ENCODE results near the gene STK10.

The STK10 gene

DNA sequence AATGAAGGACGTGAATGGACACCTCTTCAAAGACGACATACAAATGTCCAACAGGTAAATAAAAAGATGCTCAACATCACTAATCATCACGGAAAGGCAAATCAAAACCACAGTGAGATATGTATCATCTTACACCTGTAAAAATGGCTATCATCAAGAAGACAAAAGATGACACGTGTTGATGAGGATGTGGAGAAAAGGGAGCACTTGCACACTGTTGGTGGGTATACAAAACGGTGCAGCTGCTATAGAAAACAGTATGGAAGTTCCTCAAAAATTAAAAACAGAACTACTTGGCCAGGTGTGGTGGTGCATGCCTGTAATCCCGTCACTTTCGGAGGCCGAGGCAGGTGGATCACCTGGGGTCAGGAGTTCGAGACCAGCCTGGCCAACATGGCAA lies 47.9 kb downstream of the STK10 start:
- TF ChIP-seq CREB5 (CRISPR knock-in tag; IDR thresholded peaks at IDR 0.05; ENCODE audit: low read depth) (no peak), ZFP3 (CRISPR knock-in tag; IDR thresholded peaks at IDR 0.05) (no peak), SNAI2 (CRISPR knock-in tag; IDR thresholded peaks at IDR 0.05) (no peak), TOX (CRISPR knock-in tag; IDR thresholded peaks at IDR 0.05; ENCODE audit: borderline replicate concordance) (no peak), BACH2 (CRISPR knock-in tag; IDR thresholded peaks at IDR 0.05; ENCODE audit: borderline replicate concordance) (no peak), ARNTL (CRISPR knock-in tag; IDR thresholded peaks at IDR 0.05; ENCODE audit: borderline replicate concordance, low read depth) (no peak), ZC3H10 (CRISPR knock-in tag; IDR thresholded peaks at IDR 0.05) (no peak), ZNF8 (CRISPR knock-in tag; IDR thresholded peaks at IDR 0.05) (no peak), GLIS3 (CRISPR knock-in tag; IDR thresholded peaks at IDR 0.05) (no peak), OSR1 (CRISPR knock-in tag; IDR thresholded peaks at IDR 0.05) (no peak), RARB (CRISPR knock-in tag; IDR thresholded peaks at IDR 0.05) (no peak), ZFP30 (CRISPR knock-in tag; IDR thresholded peaks at IDR 0.05) (no peak), ZNF70 (CRISPR knock-in tag; IDR thresholded peaks at IDR 0.05) (no peak), ZNF565 (CRISPR knock-in tag; conservative IDR thresholded peaks at IDR 0.05; ENCODE audit: low read depth) (no peak)
- TF ChIP-seq, protein P1, sequence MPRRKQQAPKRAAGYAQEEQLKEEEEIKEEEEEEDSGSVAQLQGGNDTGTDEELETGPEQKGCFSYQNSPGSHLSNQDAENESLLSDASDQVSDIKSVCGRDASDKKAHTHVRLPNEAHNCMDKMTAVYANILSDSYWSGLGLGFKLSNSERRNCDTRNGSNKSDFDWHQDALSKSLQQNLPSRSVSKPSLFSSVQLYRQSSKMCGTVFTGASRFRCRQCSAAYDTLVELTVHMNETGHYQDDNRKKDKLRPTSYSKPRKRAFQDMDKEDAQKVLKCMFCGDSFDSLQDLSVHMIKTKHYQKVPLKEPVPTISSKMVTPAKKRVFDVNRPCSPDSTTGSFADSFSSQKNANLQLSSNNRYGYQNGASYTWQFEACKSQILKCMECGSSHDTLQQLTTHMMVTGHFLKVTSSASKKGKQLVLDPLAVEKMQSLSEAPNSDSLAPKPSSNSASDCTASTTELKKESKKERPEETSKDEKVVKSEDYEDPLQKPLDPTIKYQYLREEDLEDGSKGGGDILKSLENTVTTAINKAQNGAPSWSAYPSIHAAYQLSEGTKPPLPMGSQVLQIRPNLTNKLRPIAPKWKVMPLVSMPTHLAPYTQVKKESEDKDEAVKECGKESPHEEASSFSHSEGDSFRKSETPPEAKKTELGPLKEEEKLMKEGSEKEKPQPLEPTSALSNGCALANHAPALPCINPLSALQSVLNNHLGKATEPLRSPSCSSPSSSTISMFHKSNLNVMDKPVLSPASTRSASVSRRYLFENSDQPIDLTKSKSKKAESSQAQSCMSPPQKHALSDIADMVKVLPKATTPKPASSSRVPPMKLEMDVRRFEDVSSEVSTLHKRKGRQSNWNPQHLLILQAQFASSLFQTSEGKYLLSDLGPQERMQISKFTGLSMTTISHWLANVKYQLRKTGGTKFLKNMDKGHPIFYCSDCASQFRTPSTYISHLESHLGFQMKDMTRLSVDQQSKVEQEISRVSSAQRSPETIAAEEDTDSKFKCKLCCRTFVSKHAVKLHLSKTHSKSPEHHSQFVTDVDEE (CRISPR knock-in tag; IDR thresholded peaks at IDR 0.05), result no peak
- TF ChIP-seq, protein P2, sequence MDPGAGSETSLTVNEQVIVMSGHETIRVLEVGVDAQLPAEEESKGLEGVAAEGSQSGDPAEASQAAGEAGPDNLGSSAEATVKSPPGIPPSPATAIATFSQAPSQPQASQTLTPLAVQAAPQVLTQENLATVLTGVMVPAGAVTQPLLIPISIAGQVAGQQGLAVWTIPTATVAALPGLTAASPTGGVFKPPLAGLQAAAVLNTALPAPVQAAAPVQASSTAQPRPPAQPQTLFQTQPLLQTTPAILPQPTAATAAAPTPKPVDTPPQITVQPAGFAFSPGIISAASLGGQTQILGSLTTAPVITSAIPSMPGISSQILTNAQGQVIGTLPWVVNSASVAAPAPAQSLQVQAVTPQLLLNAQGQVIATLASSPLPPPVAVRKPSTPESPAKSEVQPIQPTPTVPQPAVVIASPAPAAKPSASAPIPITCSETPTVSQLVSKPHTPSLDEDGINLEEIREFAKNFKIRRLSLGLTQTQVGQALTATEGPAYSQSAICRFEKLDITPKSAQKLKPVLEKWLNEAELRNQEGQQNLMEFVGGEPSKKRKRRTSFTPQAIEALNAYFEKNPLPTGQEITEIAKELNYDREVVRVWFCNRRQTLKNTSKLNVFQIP (CRISPR knock-in tag; IDR thresholded peaks at IDR 0.05; ENCODE audit: borderline replicate concordance, low read depth), result no peak

DNA sequence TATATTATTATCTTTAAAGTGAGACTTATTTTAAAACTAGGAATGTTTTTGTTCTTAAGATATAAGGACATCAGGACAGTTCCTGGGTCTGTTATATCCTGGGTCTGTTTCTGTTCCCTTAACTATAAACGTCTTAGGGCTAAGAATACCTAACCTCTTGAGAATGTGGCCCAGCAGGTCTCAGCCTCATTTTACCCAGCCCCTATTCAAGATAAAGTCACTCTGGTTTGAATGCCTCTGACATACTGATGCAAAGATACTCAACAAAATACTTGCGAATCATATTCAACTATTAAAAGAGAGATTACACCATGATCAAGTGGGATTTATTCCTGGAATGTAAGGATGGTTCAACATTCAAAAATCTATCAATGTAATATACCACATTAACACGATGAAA lies 51.0 kb downstream of the STK10 start:
- TF ChIP-seq RARB (CRISPR knock-in tag; IDR thresholded peaks at IDR 0.05), result no peak
- TF ChIP-seq OSR1 (CRISPR knock-in tag; IDR thresholded peaks at IDR 0.05), result no peak
- no peak for TF ChIP-seq ESRRG (CRISPR knock-in tag; IDR thresholded peaks at IDR 0.05)
- no peak for ATAC-seq

More for the DNA sequence above, 47.9 kb downstream of the STK10 start:
- ATAC-seq, result no peak

- ATAC-seq, result no peak; the same call in 2 of the 3 replicates
- TF ChIP-seq ZNF70 (CRISPR knock-in tag; IDR thresholded peaks at IDR 0.05) (no peak), ZNF565 (CRISPR knock-in tag; conservative IDR thresholded peaks at IDR 0.05; ENCODE audit: low read depth) (no peak), ZNF8 (CRISPR knock-in tag; IDR thresholded peaks at IDR 0.05) (no peak), ZFP30 (CRISPR knock-in tag; IDR thresholded peaks at IDR 0.05) (no peak), PATZ1 (CRISPR knock-in tag; IDR thresholded peaks at IDR 0.05; ENCODE audit: borderline replicate concordance) (no peak), ARNTL (CRISPR knock-in tag; IDR thresholded peaks at IDR 0.05; ENCODE audit: borderline replicate concordance, low read depth) (no peak)
Observed at GRCh38 chr5:172133359-172134029, 54.5 kb downstream of the STK10 start.

GRCh38 chr5:172131690-172132089 lies 56.3 kb downstream of the STK10 start:
- no peak for TF ChIP-seq TCF4 (CRISPR knock-in tag; IDR thresholded peaks at IDR 0.05; ENCODE audit: borderline replicate concordance)
- no peak for TF ChIP-seq ZNF565 (CRISPR knock-in tag; conservative IDR thresholded peaks at IDR 0.05; ENCODE audit: low read depth)
- no peak for TF ChIP-seq ZFP30 (CRISPR knock-in tag; IDR thresholded peaks at IDR 0.05)
- TF ChIP-seq OSR1 (CRISPR knock-in tag; IDR thresholded peaks at IDR 0.05), result no peak
- no peak for TF ChIP-seq ARNTL (CRISPR knock-in tag; IDR thresholded peaks at IDR 0.05; ENCODE audit: borderline replicate concordance, low read depth)
- no peak for TF ChIP-seq ISL1 (CRISPR knock-in tag; IDR thresholded peaks at IDR 0.05)
- no peak for TF ChIP-seq TOX (CRISPR knock-in tag; IDR thresholded peaks at IDR 0.05; ENCODE audit: borderline replicate concordance)
- TF ChIP-seq ZNF8 (CRISPR knock-in tag; IDR thresholded peaks at IDR 0.05), result no peak
- TF ChIP-seq ZC3H10 (CRISPR knock-in tag; IDR thresholded peaks at IDR 0.05), result no peak
- no peak for TF ChIP-seq RARB (CRISPR knock-in tag; IDR thresholded peaks at IDR 0.05)
- TF ChIP-seq GLIS3 (CRISPR knock-in tag; IDR thresholded peaks at IDR 0.05), result no peak
- no peak for TF ChIP-seq ZNF70 (CRISPR knock-in tag; IDR thresholded peaks at IDR 0.05)
- ATAC-seq, result no peak
